ENCODE measurements around the gene PITHD1. TPM values are rescaled to one million over a fixed set of nuclear protein-coding genes. Genes with fewer than 3 reads are reported as not detected.
"Not testable (repeated sequence)": the region's sequence is repeated elsewhere in the genome, so short reads cannot be mapped to it uniquely, and the experiment has no call there.

Gene PITHD1
- polyA plus RNA-seq, 1 donor = 35.6 TPM

DNA sequence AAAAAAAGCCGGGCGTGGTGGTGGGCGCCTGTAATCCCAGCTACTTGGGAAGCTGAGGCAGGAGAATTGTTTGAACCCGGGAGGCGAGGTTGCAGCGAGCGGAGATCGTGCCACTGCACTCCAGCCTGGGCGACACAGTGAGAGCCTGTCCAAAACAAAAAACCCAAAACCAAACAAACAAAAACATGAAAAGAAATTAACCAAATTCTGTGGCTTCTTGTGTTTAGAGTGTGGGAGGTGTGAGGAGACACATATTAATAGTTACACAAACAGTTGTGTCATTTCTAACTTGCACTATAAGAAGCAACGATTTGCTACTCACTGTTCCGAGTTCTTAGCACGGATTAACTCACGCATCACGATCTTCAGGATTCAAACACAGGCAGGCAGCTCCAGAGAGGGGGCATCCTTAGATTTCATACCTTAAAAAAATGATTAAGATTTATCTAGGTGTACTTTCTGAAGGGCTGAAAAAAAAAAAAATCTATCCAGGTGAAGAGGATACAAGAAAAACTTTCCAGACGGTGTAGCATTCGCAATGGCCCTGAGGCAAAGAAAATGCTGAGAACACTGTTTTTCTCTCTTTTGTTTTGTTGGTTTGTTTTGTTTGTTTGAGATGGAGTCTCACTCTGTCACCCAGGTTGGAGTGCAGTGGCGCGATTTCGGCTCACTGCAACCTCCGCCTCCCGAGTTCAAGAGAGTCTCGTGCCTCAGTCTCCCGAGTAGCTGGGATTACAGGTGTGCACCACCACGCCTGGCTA, 47.7 kb downstream of the PITHD1 start:
- no peak for DNase-seq (ENCODE audit: low read depth)

DNA sequence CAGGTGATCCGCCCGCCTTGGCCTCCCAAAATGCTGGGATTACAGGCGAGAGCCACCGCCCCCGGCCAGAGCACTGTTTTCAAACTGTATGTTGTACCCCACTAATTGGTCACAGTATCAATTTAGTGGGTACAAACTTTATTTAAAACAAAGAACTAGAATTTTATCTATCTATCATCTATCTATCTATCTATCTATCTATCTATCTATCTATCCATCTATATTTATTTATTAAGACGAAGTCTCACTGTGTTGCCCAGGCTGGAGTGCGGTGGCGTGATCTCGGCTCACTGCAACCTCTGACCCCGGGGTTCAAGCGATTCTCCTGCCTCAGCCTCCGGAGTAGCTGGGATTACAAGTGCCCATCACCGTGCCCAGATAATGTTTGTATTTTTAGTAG, 48.4 kb downstream of the PITHD1 start:
- not testable (repeated sequence) for DNase-seq (ENCODE audit: low read depth)

DNA sequence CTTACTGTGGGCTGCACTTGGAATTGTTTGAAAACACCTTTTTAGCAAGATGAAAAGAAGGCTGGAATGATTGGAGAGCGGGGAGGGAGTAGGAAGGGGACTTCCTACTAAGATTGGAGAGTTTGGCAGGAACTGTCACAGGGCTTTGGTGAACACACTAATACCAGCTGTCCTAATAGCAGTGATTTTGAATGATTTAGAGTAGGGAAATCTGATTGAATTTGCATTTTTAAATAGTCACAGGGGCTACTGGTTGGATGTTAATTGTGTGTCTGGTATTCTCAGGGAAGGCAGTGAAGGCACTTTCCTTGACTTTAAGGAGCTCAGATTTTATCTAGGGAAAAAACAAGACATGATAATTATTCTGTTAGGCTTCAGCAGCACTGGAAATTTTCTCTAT, 49.5 kb downstream of the PITHD1 start:
- DNase-seq (ENCODE audit: low read depth) = no peak

DNA sequence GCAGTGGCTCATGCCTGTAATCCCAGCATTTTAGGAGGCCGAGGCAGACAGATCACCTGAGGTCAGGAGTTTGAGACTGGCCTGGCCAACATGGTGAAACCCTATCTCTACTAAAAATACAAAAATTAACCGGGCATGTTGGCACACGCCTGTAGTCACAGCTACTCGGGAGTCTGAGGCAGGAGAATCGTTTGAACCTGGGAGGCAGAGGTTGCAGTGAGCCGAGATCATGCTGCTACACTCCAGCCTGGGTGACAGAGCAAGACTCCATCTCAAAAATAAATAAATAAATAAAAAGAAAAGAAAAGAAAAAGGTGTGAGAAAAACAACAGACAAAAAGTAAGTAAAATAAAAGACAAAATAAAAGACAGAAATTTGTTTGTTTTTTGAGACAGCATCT, 55.9 kb downstream of the PITHD1 start:
- DNase-seq (ENCODE audit: low read depth) = not testable (repeated sequence)

DNA sequence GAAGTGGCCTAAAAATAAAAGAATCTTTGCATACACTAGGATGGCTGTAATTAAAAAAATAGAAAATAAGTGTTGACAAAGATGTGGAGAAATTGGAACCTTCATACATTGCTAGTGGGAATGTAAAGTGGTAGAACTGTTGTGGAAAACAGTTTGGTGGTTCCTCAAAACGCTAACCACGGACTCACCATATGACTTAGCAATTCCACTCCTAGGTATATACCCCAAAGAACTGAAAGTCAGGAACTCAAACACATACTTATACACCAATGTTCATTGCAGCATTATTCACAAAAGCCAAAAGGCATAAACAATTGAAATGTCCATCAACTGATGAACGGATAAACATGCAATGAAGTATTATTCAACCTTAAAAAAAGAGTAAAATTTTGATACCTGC, 57.8 kb downstream of the PITHD1 start:
- no peak for DNase-seq (ENCODE audit: low read depth)

Other genes with a start within 250 kb of the PITHD1 start
- 3.4 TPM for gene E2F2, start 247.2 kb upstream of the PITHD1 start, polyA plus RNA-seq (ENCODE audit: insufficient read length)
- 43.9 TPM for gene ID3, start 218.9 kb upstream of the PITHD1 start, polyA plus RNA-seq (ENCODE audit: insufficient read length)
- 3,009 TPM for gene RPL11, start 86.6 kb upstream of the PITHD1 start, polyA plus RNA-seq (ENCODE audit: insufficient read length)
- 27.8 TPM for gene ELOA, start 34.9 kb upstream of the PITHD1 start, polyA plus RNA-seq (ENCODE audit: insufficient read length)
- 30.0 TPM for gene LYPLA2, start 12.7 kb downstream of the PITHD1 start, polyA plus RNA-seq (ENCODE audit: insufficient read length)
- gene GALE, start 22.3 kb downstream of the PITHD1 start, polyA plus RNA-seq (ENCODE audit: insufficient read length) = 25.5 TPM
- gene HMGCL, start 47.0 kb downstream of the PITHD1 start, polyA plus RNA-seq (ENCODE audit: insufficient read length) = 21.8 TPM
- 11.5 TPM for gene FUCA1, start 89.9 kb downstream of the PITHD1 start, polyA plus RNA-seq (ENCODE audit: insufficient read length)
- gene CNR2, start 134.9 kb downstream of the PITHD1 start, polyA plus RNA-seq (ENCODE audit: insufficient read length) = 0.06 TPM
- gene PNRC2, start 181.4 kb downstream of the PITHD1 start, polyA plus RNA-seq (ENCODE audit: insufficient read length) = 91.3 TPM
- 117 TPM for gene SRSF10, start 201.9 kb downstream of the PITHD1 start, polyA plus RNA-seq (ENCODE audit: insufficient read length)

All from forelimb muscle (tissue), 1 donor.